HG03103 (cell line): ENCODE measurements around the gene ZNF784.

Experiments used
- ATAC-seq: cut with Tn5 transposase; IDR thresholded peaks from one replicate; pipeline ENCODE4 v1.9.1; 2021; ENCODE audit warnings: low read depth; ENCODE audit not compliant: unreplicated experiment

Gene ZNF784

DNA sequence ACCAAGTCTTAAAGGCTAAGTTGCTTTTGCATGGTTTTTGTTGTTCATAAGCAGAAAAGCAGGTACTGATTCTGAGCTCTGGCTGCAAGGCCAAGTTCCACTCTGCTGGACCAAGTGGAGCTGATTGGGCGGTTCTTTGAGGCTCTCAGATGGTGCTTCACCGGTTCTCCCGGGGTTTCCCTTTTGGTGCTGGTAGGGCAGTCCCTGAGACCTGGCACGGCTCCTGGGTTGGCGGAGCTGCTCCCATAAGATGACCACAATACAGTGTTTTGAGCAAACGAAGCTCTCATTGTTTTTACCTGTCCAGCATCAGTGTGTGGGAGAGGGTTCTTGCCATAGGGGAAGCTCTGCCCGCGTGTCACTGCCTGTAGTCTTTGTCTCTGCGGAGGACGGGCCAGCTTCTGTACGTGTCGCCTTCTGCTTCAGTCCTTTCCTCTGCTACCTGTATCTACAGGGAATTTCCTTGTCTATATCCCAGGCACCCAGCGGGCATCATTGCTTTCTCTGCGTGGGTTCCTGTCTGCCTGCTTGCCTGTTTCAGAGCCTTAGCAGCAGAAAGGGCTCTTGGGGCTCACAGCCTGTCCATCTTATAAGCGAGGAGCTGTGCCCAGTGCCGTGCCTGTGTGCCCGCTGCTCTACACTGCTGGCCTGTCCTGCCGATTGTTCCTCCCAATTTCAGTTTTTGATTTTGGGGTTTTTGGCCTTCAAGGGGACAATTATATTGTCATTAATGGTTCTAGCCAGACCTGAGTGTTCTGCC, 32.8 kb upstream of the ZNF784 start:
- no peak for ATAC-seq

DNA sequence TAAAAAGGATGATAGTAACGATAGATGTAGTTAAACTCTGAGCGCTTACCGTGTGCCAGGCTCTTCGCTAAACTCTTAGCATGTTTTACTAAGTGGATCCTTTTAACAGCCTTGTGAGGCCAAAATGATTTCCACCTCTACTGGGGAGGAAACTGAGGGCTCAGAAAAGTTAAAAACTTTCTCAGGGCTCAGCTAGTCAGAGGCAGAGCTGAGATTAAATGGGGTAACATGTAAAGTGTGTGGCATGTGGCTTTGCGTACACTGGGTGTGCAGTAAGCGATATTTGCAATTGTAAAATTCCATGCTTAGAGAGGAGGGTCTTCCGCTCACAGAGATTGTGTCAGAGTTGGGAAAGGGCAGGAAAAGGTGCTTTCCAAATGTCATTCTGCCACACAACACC, 32.2 kb upstream of the ZNF784 start:
- no peak for ATAC-seq

DNA sequence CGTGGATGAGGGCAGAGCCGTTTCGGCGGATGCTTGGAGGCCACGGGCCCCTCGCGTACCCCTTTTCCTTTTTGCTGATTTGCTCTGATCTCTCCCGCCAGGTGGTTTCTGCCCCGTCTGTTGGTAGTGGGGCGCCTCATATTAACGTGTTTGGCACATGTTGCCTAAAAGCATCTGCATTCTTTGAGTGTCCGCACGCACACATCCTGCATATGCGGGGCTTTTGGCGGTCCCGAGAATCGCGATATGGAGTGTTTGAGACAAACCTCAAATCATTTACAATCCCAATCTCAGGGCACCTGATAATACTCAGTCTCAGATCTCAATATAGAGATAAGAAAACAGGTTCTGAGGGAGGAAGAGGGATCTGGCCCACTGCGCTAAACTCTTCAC, 31.3 kb upstream of the ZNF784 start:
- ATAC-seq: no peak

DNA sequence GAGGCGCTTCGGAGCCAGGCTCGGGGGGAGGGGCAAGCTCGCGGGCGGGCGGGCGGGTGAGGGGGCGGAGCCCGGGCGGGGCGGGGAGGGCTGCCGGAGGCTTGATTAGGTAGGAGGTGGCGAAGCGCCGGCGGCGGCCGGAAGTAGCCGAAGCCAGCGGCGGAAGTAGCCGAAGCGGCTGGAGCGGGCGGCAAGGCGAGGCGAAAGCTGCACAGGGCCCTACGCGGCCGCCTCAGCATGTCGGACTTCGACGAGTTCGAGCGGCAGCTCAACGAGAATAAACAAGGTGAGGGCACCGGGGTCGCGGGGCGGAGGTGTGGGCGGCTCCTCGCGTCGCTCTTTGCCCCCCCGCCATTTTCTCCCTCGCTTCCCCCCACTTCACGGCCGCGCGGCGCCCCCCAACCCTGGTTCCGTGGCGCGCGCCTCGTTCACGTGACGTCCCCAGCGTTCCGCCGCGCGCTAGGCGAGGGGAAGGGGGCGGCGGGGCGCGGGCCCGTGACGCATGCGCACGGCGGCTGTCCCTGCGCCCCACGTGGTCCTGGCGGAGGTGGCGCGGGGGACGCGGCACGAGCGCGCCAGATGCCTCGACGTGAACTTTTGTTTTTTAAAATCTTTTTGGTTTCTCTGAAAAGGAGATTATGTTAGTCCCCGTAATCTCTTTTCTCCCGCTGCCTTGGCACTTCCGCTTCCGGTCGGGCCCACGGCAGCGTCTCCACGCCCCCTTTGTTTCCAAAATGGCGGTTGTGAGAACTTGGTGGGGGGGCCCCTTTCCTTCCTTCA, 30.7 kb upstream of the ZNF784 start, which contains the start of gene U2AF2:
Gene U2AF2 (plus strand): TSS at position 168 of the 780 bp plus-strand sequence. CDS start 70 bp downstream, at position 238.
- ATAC-seq: peak; percentile 35

DNA sequence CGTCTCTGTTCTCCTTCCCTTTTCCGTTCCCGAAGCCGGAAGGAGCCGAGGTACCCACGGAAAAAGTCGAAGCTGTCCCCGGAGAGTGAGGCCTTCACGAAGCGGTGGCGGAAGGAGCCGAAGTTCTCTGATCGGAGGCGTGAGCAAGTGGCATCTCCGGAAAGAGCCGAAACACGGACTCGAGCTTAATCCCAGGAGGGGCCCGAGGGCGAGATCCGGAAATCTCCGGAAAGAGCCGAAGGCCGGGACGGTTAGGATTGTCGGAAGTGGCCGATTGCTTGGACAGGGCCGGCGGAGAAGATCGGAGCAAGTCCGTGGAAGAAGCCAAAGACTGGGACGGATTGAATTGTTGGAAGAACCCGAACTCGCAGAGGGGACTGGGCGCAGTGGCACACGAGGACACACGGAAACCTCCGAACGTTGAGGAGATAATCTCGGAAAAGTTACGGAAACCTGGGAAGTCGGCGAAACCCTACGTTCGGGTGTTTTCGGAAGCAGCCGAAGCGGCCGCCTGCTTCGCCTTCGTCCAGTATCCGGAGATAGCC, 30.0 kb upstream of the ZNF784 start:
- peak; percentile 48 for ATAC-seq

DNA sequence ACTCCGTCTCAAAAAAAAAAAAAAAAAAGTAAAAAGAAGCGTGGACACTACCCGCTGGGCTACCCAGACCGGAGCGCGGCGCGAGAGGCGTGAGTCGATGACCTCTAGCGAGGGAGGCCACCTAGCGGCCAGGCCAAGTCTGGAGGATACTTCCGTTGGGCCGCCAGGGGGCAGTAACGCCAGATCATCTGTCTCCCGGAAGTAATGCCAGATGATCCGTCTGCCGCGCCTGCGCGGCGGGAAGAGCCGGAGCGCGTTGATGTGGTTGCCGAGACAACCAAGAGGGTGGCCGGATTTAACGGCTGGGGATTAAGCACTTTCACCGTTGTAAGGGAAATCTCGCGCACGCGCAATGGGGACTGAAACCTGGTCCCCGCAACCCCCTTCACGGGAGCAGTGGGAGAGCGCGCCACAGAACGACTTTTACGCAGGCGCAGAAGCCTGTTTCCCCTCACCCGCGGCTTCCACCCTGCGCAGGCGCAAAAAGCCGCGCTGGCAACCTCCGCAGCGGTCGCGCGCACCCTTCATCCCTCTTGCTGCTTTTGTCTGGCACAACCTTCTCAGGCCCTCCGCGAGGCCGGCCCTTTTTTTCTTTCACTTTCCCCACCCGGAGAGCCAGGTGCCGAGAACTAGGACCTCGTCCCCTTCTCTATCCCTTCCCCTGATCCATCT, 29.4 kb upstream of the ZNF784 start:
- ATAC-seq: peak; percentile 37

DNA sequence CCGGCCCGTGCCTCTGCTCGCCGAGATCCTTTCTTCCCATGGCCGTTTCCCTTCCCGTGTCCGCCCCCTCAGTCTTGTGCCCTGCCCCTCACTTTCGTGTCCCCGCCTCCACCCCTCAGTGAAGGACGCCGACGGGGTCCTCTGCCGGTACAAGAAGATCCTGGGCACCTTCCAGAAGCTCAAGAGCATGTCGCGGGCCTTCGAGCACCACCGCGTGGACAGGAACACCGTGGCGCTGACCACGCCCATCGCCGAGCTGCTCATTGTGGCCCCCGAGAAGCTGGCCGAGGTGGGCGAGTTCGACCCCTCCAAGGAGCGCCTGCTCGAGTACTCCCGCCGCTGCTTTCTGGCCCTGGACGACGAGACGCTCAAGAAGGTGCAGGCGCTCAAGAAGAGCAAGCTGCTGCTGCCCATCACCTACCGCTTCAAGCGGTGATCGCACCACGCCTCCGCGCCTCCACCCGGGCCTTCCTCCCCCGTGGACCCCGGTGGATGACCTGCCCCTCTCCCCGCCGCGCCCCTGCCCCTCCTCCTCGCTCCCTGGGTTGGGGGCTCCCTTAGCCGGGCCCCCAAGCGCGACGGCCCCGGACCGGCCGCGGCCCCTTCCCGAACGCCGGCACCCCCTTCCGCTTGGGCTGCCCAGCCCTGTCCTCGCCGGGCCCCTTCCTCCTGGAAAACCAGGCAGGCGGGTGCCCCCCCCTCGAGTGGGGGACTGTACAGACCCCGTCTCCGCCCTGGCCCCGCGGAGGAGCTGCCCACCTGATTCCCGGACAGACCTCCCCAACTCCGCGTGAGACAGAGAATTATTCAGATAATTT, 28.2 kb upstream of the ZNF784 start:
- ATAC-seq: no peak

DNA sequence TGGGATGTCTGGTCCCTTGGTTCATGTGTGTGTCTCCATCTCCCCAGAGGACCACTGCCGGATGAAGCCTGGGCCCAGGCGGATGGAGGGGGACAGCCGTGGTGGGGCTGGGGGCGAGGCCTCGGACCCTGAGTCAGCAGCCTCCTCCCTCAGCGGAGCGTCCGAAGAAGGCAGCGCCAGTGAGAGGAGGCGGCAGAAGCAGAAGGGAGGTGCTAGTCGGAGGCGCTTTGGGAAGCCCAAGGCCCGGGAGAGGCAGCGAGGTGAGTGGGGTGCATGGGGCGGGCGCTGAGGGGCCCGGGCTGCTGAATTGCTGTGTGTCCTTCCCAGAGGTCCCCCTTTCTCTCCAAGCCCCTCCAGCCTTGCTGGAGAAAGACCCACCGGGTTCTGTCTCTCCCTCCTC, 26.9 kb upstream of the ZNF784 start:
- no peak for ATAC-seq

DNA sequence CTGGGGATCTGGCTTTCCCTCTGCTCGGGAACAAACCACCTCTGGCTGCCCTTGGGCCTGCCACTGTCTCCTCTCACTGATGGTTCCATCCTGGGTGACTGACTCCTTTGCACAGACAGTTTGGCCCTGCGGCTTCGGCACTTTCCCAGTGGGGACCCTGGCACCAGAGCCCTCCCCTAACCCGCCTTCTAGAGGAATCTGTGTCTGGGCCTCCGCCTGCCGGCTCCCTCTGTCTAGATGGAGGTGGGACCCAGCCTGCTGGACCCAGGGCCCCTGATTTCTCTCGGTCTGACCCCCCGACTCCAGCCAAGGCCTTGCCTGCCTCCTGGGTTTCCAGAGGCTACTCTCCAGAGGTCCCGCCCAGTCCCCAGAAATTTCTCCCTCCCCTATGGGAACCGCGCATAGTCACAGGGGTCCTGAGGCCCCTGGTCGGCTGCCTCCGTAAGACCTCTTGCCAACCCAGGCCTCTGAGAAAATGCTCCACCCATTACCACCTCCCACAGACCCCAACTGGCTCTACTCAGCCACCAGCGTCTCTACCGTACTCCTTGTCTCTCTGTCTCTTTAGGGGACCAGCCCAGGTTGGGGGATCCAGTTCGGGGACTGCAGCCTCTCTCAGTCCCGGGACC, 26.4 kb upstream of the ZNF784 start:
- ATAC-seq: no peak

DNA sequence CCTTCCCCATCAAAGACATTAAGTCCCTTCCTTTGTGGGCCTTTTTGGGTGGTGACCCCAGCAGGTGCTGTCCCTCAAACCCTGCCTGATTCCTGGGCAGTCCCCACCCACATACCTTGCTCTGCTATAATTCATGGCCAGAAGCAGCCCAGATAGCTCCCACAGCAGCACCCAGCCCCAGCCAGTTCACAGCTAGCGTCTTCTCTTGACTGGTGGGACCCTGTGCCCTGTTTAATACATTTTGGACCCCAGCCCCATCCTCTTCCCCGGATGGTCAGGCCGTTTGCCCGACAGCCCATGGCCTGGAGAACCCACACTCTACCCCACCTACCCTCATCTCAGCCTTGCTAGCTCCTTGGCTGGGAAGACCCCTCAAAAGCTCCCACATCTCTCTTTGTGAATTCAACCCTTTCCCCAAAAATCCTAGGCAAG, 25.8 kb upstream of the ZNF784 start:
- ATAC-seq: no peak

DNA sequence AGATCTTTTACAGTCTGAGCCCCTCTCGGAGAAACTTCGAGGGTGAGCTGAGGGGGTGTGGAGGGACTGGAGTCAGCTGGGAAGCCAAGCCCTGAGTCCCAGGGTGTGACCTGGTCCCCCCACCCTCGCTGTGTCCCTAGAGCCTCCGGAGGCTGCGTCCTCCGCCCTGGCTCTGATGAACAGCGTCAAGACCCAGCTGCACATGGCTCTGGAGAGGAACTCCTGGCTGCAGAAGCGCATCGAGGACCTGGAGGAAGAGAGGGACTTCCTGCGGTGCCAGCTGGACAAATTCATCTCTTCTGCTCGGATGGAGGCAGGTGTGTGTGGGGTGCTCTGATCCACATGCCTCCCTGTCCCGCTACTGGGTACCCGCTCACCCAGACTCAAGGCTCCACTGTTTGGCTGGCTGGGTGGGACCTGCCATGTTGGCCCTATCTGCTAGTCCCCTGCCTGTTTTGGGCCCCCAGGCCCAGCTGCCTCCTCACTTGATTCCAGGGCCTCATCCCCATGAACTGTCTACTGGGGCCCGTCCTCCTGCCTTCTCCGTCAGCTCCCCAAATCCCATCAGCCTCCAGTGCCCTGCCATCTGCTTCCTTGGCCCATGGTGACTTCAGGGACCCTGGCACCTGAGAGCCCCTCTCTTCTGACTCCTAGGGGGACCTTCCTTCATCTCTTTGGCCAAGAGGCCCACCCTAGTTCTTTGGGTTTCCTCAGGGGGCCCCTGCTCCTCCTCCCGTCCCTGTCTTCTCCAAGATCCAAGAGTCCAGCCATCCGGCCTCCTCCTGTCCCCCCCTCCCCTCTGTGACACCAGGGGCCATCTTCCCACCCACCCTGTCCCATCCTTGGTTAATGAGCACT, 25.1 kb upstream of the ZNF784 start:
- no peak for ATAC-seq

DNA sequence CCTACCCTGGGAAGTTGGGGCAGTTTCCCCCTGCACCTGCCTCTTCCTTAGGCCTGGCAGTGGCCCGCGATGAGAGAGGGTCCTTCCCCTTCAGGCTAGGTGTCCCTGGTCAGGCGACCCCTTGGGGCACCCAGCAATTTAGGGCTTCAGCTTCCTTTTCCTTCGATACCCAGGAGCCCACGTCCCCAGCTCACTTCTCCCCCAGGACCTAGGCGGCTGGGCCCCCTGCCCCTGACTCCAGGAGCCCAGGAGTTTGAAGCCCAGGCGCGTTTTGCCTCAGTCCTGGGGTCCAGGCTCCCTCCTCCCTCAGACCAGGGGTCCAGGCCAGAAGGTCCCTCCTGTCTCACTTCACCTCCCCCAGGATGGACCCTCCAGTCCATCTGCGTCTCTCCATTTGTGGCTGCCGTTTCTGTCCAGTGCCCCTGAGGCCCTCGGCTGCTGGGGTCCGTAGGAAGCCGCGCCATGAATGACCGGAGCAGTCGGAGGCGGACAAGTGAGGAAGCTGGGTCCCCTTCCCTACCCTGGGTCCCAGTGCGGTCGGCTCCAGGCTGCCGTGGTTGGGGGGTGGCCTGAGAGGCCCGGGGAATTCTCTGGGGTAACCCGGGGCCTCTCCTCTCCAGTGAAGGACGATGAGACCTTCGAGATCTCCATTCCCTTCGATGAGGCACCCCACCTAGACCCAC, 24.4 kb upstream of the ZNF784 start:
- ATAC-seq: no peak

DNA sequence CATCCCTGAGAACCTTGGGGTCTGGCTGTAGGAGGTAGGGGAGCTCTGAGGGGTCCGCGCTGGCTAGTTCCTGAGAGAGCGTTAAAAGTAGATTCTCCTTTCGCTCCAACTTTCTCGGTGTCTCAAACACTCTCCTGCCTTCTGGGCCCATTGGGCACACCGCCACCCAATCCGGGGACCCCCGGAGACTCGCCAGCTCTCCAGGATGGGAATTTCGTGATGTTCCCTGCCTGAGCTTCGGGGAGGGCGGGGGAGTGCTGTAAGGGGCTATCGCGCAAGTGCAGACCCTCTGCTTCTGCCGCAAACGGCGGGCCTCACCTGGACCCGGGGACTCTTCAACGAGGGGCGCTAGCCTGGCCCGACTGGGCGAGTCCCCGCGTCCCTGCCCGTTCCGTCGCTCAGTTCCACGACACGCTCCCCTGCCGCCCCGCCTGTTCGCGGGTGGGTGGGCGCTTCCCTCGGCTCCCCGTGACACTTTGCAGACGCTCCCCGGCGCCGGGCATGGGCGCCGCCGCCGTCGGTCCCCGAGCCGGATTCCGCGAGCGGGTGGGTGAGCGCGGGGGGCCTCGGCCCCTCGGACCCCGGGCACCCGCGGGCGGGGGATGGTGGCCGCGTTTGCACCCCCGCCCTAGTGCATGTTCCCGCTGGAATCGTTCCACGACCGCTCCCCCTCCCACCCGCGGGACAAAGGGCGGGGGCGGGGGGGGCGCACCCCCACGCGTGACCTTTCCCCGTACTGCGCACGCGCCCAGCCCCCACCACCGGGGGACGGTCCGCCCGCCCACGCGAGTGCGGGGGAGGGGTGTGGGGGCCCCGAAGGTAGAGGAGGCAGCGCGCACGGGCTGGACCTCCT, 23.6 kb upstream of the ZNF784 start, which contains the start of gene CCDC106:
Gene CCDC106 (plus strand): TSS at position 481 of the 853 bp plus-strand sequence. CDS start 835 bp downstream, outside the sequence.
- ATAC-seq: no peak

DNA sequence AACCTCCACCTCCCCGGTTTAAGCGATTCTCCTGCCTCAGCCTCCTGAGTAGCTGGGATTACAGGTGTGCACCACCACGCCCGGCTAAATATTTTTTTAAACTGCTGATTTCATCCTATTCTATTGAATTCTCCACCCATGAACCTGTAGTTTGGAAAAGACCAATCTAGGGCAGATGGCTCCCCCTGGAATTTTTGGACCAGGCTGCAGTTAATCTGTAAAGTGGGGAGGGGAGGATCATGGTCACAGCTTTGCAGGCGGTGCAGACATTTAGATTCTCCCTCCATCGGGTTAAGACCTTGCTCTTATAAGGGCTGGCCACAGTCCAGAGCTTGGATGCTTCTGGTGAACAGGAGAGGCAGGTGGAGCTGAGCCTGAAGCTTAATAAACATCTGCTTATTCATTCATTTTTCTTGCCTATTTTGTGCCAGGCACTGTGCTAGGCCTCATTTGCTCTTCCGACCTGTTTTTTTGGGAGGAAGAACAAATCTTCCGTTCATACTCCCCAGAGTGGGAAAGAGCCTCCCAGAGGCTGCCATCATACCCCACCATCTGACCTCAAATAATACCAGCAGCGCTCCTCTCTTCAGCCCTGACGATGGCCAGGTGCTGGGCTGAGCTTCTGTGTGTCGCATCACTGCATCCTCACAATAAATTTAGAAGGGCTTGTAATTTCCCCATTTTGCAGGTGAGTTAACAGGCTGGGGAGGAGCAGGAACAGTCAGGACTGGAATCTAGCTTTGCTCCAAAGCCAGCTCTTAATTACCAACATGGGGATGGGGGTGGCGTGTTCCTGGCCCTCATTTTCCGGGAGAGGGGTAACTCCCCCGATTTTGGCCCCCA, 22.7 kb upstream of the ZNF784 start:
- no peak for ATAC-seq

DNA sequence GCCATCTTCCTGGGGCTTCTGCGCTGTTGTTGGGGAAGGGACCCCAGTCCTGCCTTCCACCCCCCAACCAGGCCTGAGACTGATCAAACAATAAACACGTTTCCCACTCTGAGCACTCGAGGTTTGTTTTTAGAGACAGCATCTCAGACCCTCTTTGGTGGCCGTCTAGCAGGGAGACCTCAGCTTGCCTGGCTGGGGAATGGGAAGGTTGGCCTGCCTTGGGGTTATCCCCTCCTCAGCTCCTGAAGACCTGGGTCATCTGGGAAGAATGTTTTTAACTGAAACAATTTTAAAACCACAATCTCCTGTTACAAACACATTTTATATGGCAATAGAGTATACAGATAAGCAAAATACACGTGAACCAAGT, 21.1 kb upstream of the ZNF784 start:
- ATAC-seq: no peak

DNA sequence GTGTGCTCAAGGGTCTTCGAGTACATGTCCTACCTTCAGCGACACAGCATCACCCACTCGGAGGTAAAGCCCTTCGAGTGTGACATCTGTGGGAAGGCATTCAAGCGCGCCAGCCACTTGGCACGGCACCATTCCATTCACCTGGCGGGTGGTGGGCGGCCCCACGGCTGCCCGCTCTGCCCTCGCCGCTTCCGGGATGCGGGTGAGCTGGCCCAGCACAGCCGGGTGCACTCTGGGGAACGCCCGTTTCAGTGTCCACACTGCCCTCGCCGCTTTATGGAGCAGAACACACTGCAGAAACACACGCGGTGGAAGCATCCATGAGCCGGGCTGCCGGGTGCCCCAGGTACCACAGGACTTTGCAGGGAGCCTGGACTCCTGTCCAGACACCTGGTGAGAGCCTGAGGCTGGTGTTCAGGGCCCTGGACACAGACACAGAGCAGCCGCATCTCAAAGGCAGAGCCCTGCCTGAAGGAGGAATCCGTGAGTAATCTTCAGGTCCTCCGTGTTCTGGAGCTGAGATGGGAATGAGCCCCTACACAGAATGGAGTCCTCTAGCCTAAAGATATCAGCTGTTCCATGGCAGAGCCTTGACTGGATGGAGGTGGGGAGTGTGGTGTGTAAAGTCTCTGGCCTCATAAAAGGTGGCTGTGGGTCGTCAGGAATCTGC, 20.6 kb upstream of the ZNF784 start:
- no peak for ATAC-seq
